Caco-2 (cell line): ENCODE results near the gene EZR. TPM values are rescaled to one million over a fixed set of nuclear protein-coding genes. Genes with fewer than 3 reads are reported as not detected.

ENCODE experiments used
- BruUV-seq: library from RNA; stranded (reverse); fragments of 400-500 nt; replicated peaks from 2 replicates; lab custom pipeline; 2021; lab: Mats Ljungman, UMichigan
- CTCF ChIA-PET: fragments of 300-600 bp; sonication (Branson Sonifier 250); formaldehyde crosslinking; loops from one replicate; lab custom pipeline; 2022; ENCODE audit warnings: antibody characterized with exemption; lab: Charles Lee
- POLR2A ChIA-PET: fragments of 300-600 bp; sonication (Branson Sonifier 250); formaldehyde crosslinking; loops from one replicate; lab custom pipeline; 2022; ENCODE audit warnings: antibody characterized with exemption; lab: Charles Lee
- DNase-seq, 2 experiments: peaks; one replicate each; pipeline versions ENCODE4 v3.0.0 to v3.0.0-alpha.2; 2020 to 2022
- H3K27me3 ChIP-seq: replicated peaks from 2 replicates; pipeline ENCODE4 v1.6.0; 2011; ENCODE audit warnings: low read length; ENCODE audit not compliant: control insufficient read depth, insufficient read depth
- H3K36me3 ChIP-seq: 2 replicates; pipeline ENCODE4 v1.5.1; 2011; ENCODE audit warnings: low read length; ENCODE audit not compliant: control insufficient read depth, insufficient read depth
- H3K4me1 ChIP-seq: fragments of 250-450 bp; sonication (Bioruptor Pico); 2 replicates; pipeline ENCODE4 v1.5.1; 2020; ENCODE audit warnings: mild to moderate bottlenecking
- H3K4me3 ChIP-seq: 2 replicates; pipeline ENCODE4 v1.5.1; 2011; ENCODE audit warnings: low read depth, mild to moderate bottlenecking, control low read depth, low read length
- H3K9me3 ChIP-seq: fragments of 250-450 bp; sonication (Bioruptor Pico); 2 replicates; pipeline ENCODE4 v1.5.1; 2020; ENCODE audit warnings: mild to moderate bottlenecking, moderate library complexity
- H3K27ac Mint-ChIP-seq: one replicate; pipeline ENCODE4 v1.8.0; 2022; ENCODE audit warnings: mixed read lengths; ENCODE audit not compliant: unreplicated experiment
- H3K27me3 Mint-ChIP-seq: one replicate; pipeline ENCODE4 v1.8.0; 2022; ENCODE audit warnings: mixed read lengths; ENCODE audit not compliant: insufficient read depth, unreplicated experiment
- H3K36me3 Mint-ChIP-seq: one replicate; pipeline ENCODE4 v1.8.0; 2022; ENCODE audit warnings: mild to moderate bottlenecking, mixed read lengths; ENCODE audit not compliant: insufficient read depth, unreplicated experiment
- H3K4me1 Mint-ChIP-seq: one replicate; pipeline ENCODE4 v1.8.0; 2022; ENCODE audit warnings: low read depth, mixed read lengths; ENCODE audit not compliant: unreplicated experiment
- H3K4me3 Mint-ChIP-seq: one replicate; pipeline ENCODE4 v1.8.0; 2022; ENCODE audit warnings: mild to moderate bottlenecking, moderate library complexity, mixed read lengths; ENCODE audit not compliant: unreplicated experiment
- H3K9me3 Mint-ChIP-seq: one replicate; pipeline ENCODE4 v1.8.0; 2022; ENCODE audit warnings: mixed read lengths; ENCODE audit not compliant: unreplicated experiment
- intact Hi-C: fragments of 100-400 bp; cut with micrococcal nuclease; formaldehyde crosslinking; loops from one replicate; pipeline ENCODE4 v1.10.0; 2022; ENCODE audit not compliant: unreplicated experiment
- total RNA-seq: library from RNA; stranded (reverse); gene quantifications from 2 replicates; pipeline ENCODE4 v1.2.3, GENCODE V29; 2022
- TF ChIP-seq, protein P1 (sequence below), 2 experiments: fragments of 200-600 bp in 1 of 2; IDR thresholded peaks; 1 replicate in 1 of 2; 2 replicates in 1 of 2; pipeline versions ENCODE4 v1.5.1 to v1.8.0; 2011 to 2022; ENCODE audit warnings: antibody characterized with exemption in 1 of 2, control low read depth in 1 of 2, inconsistent platforms in 1 of 2, low read depth in 1 of 2, low read length in 1 of 2, mild to moderate bottlenecking in 1 of 2, moderate library complexity in 1 of 2; ENCODE audit not compliant: insufficient read depth in 1 of 2, severe bottlenecking in 1 of 2, unreplicated experiment in 1 of 2

Gene EZR
- total RNA-seq, 1 experiment from 2014 or later, result 290 TPM

DNA sequence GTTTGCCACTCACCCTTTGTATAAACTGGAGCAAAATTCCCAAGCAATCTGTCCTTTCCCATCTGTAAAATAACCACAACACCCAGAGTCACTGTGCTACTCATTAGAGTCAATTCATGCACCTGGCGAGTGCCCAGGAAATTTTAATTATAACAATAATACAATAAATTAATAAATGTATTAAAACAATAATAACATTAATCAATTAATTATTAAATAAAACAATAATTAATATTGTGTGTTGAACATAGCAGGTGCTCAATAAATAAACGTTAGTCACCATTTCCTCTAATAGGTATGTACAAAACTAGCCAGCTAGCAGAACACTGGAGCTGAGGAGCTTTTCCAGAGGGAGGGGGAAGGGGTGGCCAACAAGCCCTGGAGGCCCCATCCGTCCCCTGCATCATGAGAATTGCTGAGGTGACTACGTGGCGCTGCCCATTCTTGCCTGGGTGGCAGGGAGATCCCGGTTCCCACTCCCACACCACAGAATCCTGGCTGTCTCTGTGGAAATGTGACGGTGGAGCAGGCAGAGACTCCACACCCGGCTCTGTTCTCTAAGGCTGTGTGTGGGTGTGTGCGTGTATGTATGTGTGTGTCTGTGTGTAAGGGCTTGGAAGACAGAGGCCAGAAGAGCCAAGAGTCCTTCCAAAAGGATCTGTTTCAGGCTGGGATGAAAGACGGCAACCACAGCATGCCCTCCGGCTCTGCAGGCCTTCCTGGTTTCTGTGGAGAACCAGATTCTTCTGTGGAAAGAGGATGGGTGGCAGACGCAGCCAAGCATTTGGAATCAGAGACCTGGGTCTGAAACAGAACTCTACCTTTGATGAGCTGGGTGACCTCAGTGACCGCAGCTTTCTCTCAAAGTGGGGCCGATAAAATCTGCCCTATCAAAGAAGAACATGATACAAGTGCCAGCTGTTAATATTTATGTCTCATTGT is 18.8 kb upstream of the EZR start:
- BruUV-seq, result no TSS peak
- TF ChIP-seq, protein P1, sequence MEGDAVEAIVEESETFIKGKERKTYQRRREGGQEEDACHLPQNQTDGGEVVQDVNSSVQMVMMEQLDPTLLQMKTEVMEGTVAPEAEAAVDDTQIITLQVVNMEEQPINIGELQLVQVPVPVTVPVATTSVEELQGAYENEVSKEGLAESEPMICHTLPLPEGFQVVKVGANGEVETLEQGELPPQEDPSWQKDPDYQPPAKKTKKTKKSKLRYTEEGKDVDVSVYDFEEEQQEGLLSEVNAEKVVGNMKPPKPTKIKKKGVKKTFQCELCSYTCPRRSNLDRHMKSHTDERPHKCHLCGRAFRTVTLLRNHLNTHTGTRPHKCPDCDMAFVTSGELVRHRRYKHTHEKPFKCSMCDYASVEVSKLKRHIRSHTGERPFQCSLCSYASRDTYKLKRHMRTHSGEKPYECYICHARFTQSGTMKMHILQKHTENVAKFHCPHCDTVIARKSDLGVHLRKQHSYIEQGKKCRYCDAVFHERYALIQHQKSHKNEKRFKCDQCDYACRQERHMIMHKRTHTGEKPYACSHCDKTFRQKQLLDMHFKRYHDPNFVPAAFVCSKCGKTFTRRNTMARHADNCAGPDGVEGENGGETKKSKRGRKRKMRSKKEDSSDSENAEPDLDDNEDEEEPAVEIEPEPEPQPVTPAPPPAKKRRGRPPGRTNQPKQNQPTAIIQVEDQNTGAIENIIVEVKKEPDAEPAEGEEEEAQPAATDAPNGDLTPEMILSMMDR (IDR thresholded peaks at IDR 0.05; ENCODE audit: insufficient read depth in 1 of 2, low read depth in 1 of 2, low read length in 1 of 2, severe bottlenecking in 1 of 2, unreplicated experiment in 1 of 2), result no peak
- H3K27me3 Mint-ChIP-seq, result no peaks in the 10 kb centered on the region
- peaks cover 8% of the 10 kb centered on the region; the same call in 1 of the 2 replicates for H3K9me3 ChIP-seq
- intact Hi-C loops, result no loop called here
- H3K4me1 Mint-ChIP-seq, result peaks cover 20% of the 10 kb centered on the region
- POLR2A ChIA-PET, result interaction anchor here (1.1 kb wide), 1 partner anchor 32 kb away, joined by 7 read pairs; no protein-coding TSS in a partner anchor
- no peak overlapping the region for H3K4me3 Mint-ChIP-seq
- H3K36me3 Mint-ChIP-seq, result no peaks in the 10 kb centered on the region
- peaks cover 6% of the 10 kb centered on the region for H3K9me3 Mint-ChIP-seq
- CTCF ChIA-PET, result no interaction called here
- H3K27me3 ChIP-seq, result no peaks in the 10 kb centered on the region
- peak overlapping the region; percentile 86 for H3K27ac Mint-ChIP-seq
- H3K4me3 ChIP-seq, result no peak overlapping the region
- DNase-seq, result peak in 1 of 2 experiments; percentile 56
- H3K4me1 ChIP-seq, result peaks cover 34% of the 10 kb centered on the region
- no peaks in the 10 kb centered on the region for H3K36me3 ChIP-seq

DNA sequence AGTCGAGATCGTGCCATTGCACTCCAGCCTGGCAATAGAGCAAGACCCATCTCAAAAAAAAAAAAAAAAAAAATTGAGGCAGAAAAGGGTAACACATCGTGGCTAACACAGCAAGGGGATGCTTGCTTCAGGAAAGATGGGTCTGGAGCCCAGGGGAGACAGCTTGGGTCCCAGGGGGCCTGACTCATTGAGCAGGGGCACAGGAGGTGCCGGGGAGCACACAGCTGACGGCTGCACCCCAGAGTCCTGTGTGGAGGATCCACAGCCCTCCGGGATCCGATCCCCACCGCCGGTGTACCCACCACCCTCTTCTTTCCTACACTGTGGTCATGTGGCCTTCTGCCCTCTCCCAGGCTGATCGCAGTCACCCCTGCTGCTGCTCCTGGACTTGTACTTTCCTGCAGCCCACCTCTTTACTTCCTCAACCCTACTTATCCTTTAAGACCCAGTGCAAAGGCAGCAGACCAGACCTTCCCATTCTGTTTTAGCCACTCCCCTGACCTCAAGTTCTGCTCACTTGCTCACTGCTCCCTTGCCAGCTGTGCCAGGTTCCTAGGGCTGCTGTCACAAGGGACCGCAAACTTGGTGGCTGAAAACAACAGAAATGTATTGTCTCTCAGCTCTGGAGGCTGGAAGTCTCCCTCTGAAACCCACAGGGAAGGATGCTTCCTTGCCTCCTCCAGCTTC is 17.6 kb upstream of the EZR start:
- Mint-ChIP-seq H3K27ac (no peak overlapping the region), H3K27me3 (no peaks in the 10 kb centered on the region), H3K36me3 (no peaks in the 10 kb centered on the region), H3K4me3 (no peak overlapping the region), H3K9me3 (no peaks in the 10 kb centered on the region), H3K4me1 (peaks cover 21% of the 10 kb centered on the region)
- CTCF ChIA-PET, result no interaction called here
- DNase-seq, result no peak
- TF ChIP-seq, protein P1 (IDR thresholded peaks at IDR 0.05; ENCODE audit: insufficient read depth in 1 of 2, low read depth in 1 of 2, low read length in 1 of 2, severe bottlenecking in 1 of 2, unreplicated experiment in 1 of 2), result no peak
- Histone ChIP-seq H3K4me1 (peaks cover 35% of the 10 kb centered on the region), H3K27me3 (no peaks in the 10 kb centered on the region), H3K36me3 (no peaks in the 10 kb centered on the region), H3K4me3 (no peak overlapping the region), H3K9me3 (peaks cover 8% of the 10 kb centered on the region; the same call in 1 of the 2 replicates)
- intact Hi-C loops, result no loop called here
- BruUV-seq, result no TSS peak
- POLR2A ChIA-PET, result interaction anchor here (0.6 kb wide), 1 partner anchor 17 kb away, joined by 4 read pairs; the partner anchor contains the start of gene EZR

DNA sequence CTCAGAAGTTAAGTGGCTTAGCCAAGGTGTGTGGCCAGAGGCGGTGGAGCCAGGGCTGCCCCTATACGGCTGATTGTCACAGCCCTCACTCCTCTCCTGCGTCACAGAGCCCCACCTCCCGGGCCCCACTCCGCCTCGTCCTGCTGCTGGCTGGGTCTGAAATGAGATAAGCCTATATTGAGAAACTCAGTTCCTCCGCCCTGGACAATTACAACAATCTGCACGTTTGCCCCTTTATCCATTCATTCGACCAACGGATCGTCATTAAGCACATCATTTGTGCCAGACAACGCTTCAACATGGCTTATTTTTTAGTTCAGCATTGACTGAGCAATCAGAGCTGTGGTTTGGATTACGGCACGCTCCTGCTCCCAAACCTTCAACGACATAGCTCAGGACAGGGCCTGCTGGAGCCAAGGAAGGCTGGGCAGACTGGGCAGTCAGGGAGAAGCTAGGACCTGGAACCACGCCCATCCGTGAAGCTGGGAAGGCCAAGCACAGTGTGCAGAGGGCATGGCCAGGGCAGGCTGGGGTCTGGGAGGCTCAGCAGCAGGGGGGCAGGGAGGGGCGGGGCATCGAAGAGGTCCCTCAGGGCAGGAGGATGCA is 16.6 kb upstream of the EZR start:
- no peaks in the 10 kb centered on the region for H3K9me3 Mint-ChIP-seq
- Histone ChIP-seq H3K27me3 (no peaks in the 10 kb centered on the region), H3K36me3 (no peaks in the 10 kb centered on the region), H3K9me3 (peaks cover 7% of the 10 kb centered on the region; the same call in 1 of the 2 replicates), H3K4me1 (peaks cover 36% of the 10 kb centered on the region), H3K4me3 (peak overlapping the region; percentile 5; the same call in 1 of the 2 replicates)
- intact Hi-C loops, result loop anchor here (2.0 kb wide), 1 partner anchor 15 kb away; no protein-coding TSS in a partner anchor
- peaks cover 26% of the 10 kb centered on the region for H3K4me1 Mint-ChIP-seq
- POLR2A ChIA-PET, result interaction anchor here (0.6 kb wide), 1 partner anchor 16 kb away, joined by 4 read pairs; the partner anchor contains the start of gene EZR
- H3K36me3 Mint-ChIP-seq, result no peaks in the 10 kb centered on the region
- H3K27ac Mint-ChIP-seq, result no peak overlapping the region
- CTCF ChIA-PET, result no interaction called here
- H3K27me3 Mint-ChIP-seq, result no peaks in the 10 kb centered on the region
- DNase-seq, result peak; percentile 61 to 62
- no TSS peak for BruUV-seq
- peak overlapping the region; percentile 60 for H3K4me3 Mint-ChIP-seq
- TF ChIP-seq, protein P1 (IDR thresholded peaks at IDR 0.05; ENCODE audit: insufficient read depth in 1 of 2, low read depth in 1 of 2, low read length in 1 of 2, severe bottlenecking in 1 of 2, unreplicated experiment in 1 of 2), result no peak
